NCI-H526 (cell line): ENCODE data around the gene XIRP2.
"Not testable (repeated sequence)": the region's sequence is repeated elsewhere in the genome, so short reads cannot be mapped to it uniquely, and the experiment has no call there.

Experiments
- DNase-seq, 2 experiments: peaks; one replicate each; lab custom pipeline; 2025; lab: John Stamatoyannopoulos, UW

The XIRP2 gene

DNA sequence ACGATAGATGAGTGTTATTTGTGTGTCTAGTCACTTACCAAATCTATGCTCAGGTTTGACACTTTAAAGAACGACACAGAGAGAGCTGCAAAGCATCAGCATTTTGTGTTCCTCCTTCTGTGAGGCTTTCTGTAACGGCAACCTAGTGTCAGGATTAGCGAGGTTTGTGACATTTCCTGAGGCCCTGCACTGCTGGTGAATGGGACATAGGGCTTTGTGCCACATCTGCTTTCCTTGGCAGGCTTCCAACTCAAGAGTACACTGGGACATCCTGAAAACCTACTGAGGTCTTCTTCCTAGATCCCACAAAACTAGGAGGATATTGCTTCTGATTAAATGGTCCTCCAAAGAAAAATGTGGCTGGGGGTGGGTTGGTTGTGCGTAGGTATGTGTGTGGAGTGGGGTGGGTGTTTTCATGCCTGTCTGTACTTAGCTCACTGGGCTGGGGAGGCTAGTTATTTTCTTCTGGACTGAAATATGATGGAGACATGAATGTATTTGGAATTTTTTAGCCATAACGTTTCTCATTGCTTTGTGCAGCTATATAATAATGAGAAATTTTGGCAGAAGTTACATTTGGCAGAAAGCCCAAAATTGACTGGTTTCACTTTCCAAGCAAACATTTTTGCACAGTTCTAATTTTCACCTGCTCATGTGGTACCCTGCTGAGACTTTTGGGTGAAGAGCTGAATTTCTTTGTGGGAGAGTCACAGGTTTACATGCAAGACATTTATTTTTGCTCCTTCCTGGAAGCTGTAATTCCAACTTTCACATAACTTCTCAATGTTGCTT is 308.4 kb downstream of the XIRP2 start:
- no peak for DNase-seq

DNA sequence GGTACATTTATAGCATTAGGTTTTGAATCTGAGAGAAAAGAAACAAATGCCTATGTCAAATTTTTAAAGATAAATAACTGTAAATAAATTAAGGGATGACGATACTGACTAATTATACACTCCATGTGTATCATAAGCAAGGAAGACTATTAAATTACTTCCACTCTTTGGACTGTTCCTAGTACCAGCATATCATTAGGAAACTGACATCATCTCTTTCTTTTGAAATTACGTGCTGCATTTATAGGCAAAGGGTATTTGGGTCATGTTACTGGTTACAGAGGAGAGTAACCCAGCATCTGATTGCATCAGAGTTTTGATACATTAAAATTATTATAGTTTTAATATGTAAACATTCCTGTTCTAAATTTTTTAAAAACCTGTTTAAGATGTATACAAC is 309.7 kb downstream of the XIRP2 start:
- DNase-seq = no peak

DNA sequence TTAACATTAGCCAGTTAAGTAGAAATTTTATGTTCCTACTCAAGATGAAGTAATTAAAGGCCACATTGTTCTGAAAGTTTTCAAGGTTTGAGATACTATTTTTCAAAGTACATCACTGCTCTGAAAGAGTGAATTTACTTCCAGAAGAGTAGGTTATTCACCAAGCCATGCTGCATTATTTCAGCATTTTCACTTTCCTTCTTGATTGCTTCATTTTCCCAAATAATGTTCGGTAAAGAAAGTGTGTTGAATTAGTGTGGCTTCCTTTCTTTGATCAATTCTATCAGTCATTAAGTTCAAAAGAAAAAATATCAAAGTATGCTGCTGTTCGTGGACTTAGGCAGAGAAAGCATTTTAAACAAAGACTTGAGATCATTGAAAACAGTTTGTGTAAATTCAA is 310.3 kb downstream of the XIRP2 start:
- DNase-seq = no peak

DNA sequence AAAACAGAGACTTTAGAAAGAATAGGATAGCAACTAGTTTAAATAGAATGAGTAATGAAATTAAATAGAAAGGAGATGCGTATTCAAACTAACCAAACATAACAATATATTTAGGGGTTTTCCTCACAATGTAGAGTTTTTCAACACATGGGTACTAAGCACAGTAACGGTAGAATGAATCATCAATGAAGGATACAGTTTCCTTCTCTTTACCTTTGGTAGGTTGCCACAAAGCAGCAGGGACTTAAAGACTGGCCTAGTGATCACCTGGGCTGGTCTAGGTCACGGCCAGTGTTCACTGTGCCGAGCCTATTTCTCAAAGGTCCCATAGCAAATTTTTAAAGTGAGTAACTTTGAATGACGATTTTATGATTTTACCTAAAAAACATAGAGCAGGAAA is 311.7 kb downstream of the XIRP2 start:
- DNase-seq = no peak

DNA sequence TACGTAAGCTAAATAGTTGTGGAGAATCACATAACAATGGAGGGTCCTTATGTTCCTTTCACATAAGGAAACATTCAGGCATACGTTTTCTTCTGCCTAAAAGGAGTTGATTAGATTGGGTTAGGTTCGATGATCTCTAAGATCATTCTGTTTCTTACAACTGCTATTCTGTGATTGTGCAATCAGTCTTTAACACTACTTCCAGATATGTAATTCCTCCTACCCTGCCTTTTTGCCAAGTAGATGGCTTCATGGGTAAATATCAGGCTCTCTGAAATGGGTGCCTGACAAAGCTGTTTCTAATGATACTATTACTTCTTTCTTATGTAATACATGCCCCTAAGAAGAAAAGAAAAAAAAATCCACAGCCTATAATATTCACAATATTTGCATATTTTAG is 321.5 kb downstream of the XIRP2 start:
- no peak for DNase-seq

DNA sequence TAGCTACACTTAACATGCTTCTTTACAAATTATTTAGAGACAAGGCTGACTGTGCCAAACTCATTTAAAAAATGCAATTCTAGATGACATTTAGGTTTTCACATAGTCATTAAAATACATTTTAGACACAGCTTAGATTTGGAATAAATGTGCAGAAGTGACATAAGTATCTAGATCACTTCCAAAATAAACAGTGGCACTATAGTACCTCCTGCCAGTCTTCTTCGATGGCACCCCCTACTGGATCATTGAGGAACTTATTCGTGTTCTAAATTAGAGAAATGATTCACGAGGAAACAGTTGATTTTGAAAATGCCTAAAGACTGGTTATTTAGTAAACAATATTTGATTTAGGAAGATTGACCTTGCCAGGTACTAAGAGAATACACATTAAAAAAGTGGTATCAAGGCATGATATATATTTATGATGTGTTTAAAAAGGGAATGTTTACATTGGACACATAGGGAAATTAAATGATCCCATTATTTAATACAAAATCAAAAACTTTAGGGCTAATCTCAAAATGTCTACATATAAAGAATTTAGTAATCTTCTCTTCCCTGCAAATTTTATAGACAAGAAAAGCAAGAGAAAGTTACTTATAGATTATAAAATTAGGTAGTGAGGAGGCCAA is 323.9 kb downstream of the XIRP2 start:
- DNase-seq = peak; percentile 14 to 77

DNA sequence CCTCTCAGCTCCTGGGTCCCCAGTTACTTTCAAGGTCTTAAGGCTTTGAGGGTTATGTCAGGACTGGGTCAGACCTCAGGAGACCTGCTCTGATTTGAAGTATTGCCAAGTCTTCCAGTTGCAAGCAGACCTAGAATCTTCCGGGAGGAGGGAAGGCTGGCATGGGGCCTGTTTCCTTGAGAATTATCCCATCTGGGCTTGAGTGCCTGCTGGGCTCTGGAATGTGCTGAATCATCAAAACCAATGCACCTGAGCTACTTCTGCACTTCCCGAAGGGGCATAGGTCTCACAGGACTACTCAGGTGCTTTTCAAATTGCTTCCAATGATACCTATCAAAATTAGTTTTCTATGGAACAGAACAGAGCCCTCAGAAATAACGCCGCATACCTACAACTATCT is 327.3 kb downstream of the XIRP2 start:
- DNase-seq = no peak

DNA sequence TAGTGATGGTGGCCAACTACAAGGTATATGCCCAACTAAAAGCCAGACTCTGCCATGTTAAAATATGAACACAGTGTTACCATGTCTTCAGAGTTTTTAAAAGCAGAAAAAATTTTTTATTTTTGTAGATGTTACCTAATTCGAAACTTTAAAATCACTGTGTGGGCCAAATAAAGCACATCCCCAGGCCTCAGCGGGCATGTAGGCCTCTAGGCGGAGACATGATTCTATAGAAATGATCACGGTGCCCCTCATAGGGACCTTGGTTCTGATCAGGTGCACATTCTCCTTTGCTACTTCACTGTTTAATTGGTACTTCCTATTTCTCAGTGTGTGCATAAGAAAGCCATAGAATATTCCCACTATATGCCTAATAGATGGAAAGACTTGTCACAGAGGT is 349.2 kb downstream of the XIRP2 start:
- no peak for DNase-seq

DNA sequence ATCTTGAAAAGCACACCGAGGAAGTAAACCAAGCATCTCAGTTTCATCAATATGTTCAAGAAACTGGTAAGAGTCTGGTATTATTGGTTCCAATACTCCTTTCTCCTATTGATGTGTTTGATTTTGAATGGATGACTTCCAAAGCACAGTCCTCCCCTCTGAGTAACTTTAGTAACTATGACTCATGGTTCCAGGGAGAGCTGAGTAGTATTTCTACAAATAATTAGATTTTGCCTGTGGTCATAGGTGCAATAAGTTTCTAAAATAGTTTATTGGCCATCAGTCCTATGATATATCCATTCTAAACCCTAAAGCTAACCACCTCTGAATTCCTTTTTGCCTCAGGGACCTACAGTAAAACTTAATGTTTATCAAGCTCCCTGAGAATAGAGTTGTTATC is 352.4 kb downstream of the XIRP2 start:
- DNase-seq = no peak

DNA sequence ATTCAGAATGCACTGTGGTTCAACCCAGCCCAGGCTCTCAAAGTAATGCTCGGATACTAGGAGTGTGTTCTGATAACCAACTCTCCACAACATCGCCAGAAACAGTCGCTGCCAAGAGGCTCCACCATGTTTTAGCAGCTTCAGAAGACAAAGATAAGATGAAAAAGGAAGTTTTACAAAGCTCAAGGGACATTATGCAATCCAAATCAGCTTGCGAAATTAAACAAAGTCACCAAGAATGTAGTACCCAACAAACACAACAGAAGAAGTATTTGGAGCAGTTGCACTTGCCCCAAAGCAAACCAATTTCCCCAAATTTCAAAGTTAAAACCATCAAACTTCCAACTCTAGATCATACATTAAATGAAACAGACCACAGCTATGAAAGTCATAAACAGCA is 360.9 kb downstream of the XIRP2 start:
- DNase-seq = no peak

DNA sequence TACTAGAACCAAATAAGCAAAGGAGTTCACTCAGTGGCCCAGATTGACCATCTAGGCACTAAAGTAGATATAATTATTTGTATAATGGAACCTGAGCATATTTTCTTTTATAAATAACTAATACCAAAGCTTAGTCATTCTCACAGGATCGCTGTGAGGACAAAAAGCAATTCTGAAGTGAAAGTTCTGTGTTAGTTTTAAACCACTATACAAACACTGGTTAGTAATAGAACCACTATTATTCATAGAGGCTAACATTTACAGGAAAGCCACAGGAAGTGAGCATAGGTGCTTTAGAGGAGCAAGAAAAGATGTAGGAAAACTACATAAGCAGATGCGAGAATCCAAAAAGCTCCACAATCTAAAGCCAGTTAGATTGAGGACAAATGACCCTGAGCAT is 364.7 kb downstream of the XIRP2 start:
- DNase-seq = no peak

DNA sequence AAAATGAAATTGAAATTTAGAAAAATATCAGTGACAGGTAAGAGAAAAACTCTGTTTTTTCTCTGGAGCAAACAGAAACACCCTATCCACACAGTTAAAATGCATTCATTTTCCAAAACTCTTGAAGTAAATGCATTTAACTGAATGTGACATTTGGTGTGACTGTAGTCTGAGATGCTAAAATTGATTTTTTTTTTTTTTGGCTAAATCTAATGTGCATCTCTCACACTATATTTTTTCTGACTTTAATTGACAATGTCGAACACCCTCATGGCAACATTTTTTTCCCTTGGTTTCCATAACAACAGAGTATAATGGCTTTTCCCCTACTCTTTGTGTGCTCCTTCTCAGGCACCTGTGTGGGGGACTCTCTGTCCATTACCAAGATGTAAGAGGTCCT is 366.4 kb downstream of the XIRP2 start:
- DNase-seq = no peak

DNA sequence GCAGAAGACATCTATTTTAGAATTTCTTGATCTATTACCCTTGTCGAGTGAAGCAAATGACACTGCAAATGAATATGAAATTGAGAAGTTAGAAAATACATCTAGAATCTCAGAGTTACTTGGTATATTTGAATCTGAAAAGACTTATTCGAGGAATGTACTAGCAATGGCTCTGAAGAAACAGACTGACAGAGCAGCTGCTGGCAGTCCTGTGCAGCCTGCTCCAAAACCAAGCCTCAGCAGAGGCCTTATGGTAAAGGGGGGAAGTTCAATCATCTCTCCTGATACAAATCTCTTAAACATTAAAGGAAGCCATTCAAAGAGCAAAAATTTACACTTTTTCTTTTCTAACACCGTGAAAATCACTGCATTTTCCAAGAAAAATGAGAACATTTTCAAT is 370.4 kb downstream of the XIRP2 start:
- DNase-seq = no peak

DNA sequence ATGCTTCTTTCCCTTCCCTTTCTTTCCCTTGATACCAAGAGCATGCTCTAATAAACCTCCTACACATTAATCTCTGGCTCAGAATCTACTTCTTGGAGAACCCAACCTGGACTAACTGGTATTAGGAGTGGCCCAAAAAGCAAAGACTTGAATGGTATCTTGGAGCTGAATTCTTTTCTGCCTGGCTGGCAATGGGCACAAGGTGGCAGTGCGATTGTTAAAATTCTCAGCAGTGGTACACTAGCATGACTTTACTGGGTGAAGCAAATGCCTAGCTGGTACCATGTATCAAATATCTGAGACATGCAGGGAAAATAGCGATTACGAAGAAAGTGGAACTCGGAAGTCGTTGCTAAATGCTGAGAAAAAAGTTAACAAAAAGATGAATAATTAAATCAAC is 376.1 kb downstream of the XIRP2 start:
- DNase-seq = peak in 1 of 2 experiments; percentile 63

DNA sequence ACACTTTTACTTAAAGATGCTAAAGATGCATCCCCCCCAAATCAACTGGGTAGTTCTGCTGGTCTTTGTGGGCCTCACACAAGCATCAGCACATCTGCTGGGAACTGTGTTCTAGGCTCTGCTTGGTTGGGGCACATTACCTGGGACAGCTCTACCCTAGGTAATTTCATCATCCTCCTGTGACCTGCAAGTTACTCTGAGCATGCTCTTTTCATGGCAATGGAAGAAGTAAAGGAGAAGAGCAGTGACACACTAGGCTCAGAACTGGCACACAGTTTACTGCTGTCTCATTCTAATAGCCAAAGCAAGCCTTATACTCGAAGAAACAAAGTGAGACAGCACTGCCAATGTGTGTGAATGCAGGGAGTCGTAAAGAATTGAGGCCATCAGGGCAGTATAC is 376.7 kb downstream of the XIRP2 start:
- no peak for DNase-seq

DNA sequence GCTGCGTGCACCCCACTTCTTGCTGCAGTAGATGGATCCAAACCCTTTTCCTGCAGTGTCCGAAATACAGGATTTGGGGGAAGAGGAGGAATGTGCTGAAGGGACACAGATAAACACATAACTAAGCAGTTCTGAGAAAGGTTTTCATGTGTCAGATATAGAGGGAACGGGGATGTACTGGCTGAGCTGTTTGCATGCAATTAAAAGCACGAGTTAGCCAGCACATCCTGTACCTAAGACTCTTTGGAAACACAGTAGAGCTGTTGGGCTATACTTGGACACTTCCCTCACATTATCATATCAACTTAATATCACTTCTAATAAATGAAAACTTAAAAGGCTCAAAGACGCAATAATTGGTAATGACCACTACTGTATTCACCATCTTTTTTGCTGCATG is 377.4 kb downstream of the XIRP2 start:
- DNase-seq = no peak

DNA sequence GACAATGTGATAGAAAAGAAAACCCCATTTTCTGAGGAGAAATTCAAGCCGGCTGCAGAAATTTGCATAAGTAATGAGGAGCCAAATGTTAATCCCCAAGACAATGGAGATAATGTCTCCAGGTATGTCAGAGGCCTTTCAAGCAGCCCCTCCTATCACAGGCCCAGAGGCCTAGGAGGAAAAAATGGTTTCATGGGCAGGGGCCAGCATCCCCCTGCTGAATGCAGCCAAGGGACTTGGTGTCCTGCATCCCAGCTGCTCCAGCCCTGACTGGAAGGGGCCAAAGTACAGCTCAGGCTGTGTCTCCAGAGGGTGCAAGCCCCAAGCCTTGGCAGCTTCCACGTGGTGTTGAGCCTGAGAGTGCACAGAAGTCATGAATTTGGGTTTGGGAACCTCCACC is 380.0 kb downstream of the XIRP2 start:
- DNase-seq = not testable (repeated sequence)

DNA sequence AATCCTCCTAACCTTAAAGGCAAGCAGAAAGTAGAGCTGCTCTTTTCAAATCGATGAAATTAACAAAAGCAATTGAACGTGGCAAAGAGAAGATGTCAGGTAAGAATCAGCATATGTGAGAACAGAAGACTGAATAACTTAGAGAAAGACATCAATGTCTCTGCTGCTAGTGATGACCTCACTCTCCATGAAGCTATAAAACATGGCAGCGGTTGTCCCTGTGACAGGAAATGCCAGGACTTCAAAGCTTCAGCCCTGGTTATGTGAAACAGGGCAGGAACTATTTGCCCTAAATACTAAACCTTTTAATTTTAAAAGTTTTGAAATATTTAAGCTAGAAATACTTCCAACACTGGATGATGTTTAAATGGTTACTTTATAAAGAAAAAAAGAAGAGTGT is 383.7 kb downstream of the XIRP2 start:
- DNase-seq = no peak

DNA sequence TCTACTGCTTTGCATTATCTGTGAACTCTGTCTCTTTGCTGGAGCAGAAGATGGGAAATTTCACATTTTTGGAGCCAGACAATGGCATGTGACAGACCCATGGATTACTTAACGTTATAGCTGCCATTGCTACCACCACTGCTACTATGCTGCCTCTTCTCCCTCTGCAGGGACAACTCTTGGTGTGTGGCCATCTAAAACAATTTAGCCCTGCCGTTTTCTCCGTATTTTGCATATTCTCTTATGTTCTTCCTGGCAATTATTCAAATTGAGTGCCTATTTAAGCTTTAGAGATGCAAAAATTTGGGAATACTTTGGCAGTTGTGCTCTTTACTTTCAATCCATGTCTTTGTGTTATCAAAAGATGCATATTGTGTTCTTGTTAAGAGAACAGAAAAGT is 386.8 kb downstream of the XIRP2 start:
- DNase-seq = peak; percentile 66 to 68

DNA sequence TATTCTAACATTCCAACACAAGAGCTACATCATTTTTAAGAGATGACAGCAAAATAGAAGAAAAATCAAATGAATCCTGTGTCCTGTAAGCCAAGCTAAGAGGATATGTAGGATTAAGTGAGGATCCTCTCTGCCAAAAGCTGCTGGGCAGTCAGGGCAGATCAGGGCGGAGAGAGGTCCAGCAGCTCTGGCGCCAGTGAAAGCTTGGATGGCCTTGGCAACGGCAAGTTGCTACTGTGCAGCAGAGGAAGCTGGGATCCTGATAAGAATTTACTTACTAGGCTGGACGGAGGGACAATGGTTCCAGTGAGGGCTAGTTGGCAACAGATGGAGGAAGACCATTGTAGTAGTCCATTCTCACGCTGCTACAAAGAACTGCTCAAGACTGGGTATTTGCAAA is 391.5 kb downstream of the XIRP2 start:
- no peak for DNase-seq

DNA sequence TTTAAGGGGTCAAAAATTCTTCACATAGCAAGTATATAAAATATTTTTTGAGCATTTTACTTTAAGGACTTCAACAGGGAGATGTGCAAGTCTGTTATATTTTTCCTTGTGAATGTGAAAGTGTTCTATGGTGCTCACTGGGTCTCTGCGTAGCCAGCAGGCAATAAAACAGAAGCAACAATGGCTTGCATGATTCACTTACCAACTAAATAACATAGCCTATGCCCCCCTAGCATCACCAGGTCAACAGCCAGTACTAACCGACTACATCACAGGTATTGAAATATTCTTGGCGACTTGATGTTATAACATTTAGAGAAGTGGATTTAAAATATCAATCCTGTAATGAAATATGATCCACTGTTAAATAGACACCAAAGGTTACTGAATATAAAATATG is 398.9 kb downstream of the XIRP2 start:
- no peak for DNase-seq

DNA sequence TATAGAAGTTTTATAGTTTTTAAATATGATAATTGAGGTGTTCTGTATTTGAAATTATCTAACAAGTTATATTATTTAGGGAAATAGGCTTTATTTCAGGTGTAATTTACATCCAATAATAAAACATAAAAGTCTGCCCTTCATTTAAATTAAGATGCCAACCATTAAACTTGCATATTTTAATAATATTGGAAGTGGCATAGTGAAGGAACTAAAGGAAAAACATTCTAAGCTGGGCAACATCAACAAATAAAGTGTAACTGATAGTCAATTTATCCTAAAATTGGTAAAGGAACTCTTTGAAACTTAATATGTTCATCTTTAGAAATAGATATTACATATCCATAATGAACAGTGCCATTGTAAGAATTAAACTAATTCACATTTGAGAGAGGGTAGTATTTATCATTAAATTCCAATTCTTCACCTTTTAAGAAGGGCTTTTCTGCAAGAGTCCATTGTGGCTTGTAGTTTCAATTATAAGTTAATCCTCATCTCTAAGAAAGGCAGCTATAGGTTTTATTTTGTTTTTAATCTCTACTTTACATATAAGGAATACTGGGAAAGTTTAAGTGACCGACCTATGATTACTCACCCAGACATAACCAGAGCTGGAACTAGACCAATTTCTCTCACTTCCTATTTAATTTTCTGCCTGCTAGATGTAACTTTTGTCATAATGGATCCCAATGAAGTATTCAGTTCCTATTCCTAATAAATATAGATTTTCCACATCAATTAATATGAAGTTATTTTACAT is 401.6 kb downstream of the XIRP2 start:
- no peak for DNase-seq
